Fibroblast of skin of right biceps (primary cell): Measurements from ENCODE around the gene SRCAP.

ENCODE experiments used
- DNase-seq: peaks from one replicate; pipeline ENCODE4 v3.0.0-alpha.2; 2013

Gene SRCAP

GRCh38 chr16:30698816-30699614 is at the start of gene SRCAP:
Gene SRCAP (plus strand): TSS chr16:30699171. CDS start chr16:30700825, 1,654 bp downstream.
- DNase-seq = peak; percentile 77

- no peak for DNase-seq
Measured at GRCh38 chr16:30649725-30650368, 49.1 kb upstream of the SRCAP start.

GRCh38 chr16:30650369-30651123 is 48.4 kb upstream of the SRCAP start, which contains the start of gene PRR14:
Gene PRR14 (plus strand): TSS chr16:30650960. CDS start chr16:30651646, 686 bp downstream.
- DNase-seq = peak; percentile 100

GRCh38 chr16:30651124-30652004 is 47.6 kb upstream of the SRCAP start:
- peak; percentile 67 for DNase-seq

- DNase-seq = no peak
Measured at GRCh38 chr16:30652005-30652296, 47.0 kb upstream of the SRCAP start.

- DNase-seq = no peak
Measured at GRCh38 chr16:30652718-30653117, 46.3 kb upstream of the SRCAP start.

GRCh38 chr16:30654856-30655255 is 44.1 kb upstream of the SRCAP start:
- no peak for DNase-seq

- DNase-seq = no peak
Measured at GRCh38 chr16:30655815-30656347, 43.1 kb upstream of the SRCAP start.

- no peak for DNase-seq
Measured at GRCh38 chr16:30656388-30656787, 42.6 kb upstream of the SRCAP start.

- DNase-seq = no peak
Measured at GRCh38 chr16:30656974-30657865, 41.8 kb upstream of the SRCAP start.

GRCh38 chr16:30657866-30658730 is 40.9 kb upstream of the SRCAP start, which contains the start of gene FBRS:
Gene FBRS (plus strand): TSS chr16:30658431. CDS start chr16:30659519, 1,088 bp downstream.
- peak; percentile 100 for DNase-seq

- DNase-seq = peak; percentile 98
Measured at GRCh38 chr16:30658731-30659506, 40.1 kb upstream of the SRCAP start.

GRCh38 chr16:30659507-30660423 is 39.2 kb upstream of the SRCAP start:
- DNase-seq = peak; percentile 33

- peak; percentile 36 for DNase-seq
Measured at GRCh38 chr16:30660424-30661261, 38.3 kb upstream of the SRCAP start.

- no peak for DNase-seq
Measured at GRCh38 chr16:30662449-30662848, 36.5 kb upstream of the SRCAP start.

- no peak for DNase-seq
Measured at GRCh38 chr16:30663038-30663437, 35.9 kb upstream of the SRCAP start.

GRCh38 chr16:30663820-30664219 is 35.2 kb upstream of the SRCAP start:
- DNase-seq = no peak
